HG03565 (cell line): ENCODE measurements around the gene SORBS1.
"Not testable (repeated sequence)": the region's sequence is repeated elsewhere in the genome, so short reads cannot be mapped to it uniquely, and the experiment has no call there.

ENCODE experiments used
- ATAC-seq: cut with Tn5 transposase; IDR thresholded peaks from one replicate; pipeline ENCODE4 v1.9.1; 2021; ENCODE audit warnings: mild to moderate bottlenecking, moderate library complexity; ENCODE audit not compliant: unreplicated experiment

Gene SORBS1

GRCh38 chr10:95356190-95356955, 204.8 kb downstream of the SORBS1 start:
- ATAC-seq, result no peak

GRCh38 chr10:95355301-95355700, 205.9 kb downstream of the SORBS1 start:
- no peak for ATAC-seq

- ATAC-seq, result no peak
Observed at GRCh38 chr10:95354110-95354509, 207.1 kb downstream of the SORBS1 start.

- no peak for ATAC-seq
Observed at GRCh38 chr10:95353123-95353522, 208.0 kb downstream of the SORBS1 start.

GRCh38 chr10:95352684-95353083, 208.5 kb downstream of the SORBS1 start:
- no peak for ATAC-seq

GRCh38 chr10:95350830-95351228, 210.3 kb downstream of the SORBS1 start:
- ATAC-seq, result no peak

- no peak for ATAC-seq
Observed at GRCh38 chr10:95350219-95350829, 210.8 kb downstream of the SORBS1 start.

GRCh38 chr10:95347402-95347766, 213.8 kb downstream of the SORBS1 start:
- not testable (repeated sequence) for ATAC-seq

GRCh38 chr10:95346715-95347401, 214.3 kb downstream of the SORBS1 start:
- no peak for ATAC-seq

- ATAC-seq, result no peak
Observed at GRCh38 chr10:95343573-95343972, 217.6 kb downstream of the SORBS1 start.

- ATAC-seq, result no peak
Observed at GRCh38 chr10:95341716-95342130, 219.4 kb downstream of the SORBS1 start.

- ATAC-seq, result no peak
Observed at GRCh38 chr10:95339863-95340262, 221.3 kb downstream of the SORBS1 start.

- no peak for ATAC-seq
Observed at GRCh38 chr10:95337423-95338160, 223.6 kb downstream of the SORBS1 start.

- ATAC-seq, result no peak
Observed at GRCh38 chr10:95336702-95337101, 224.5 kb downstream of the SORBS1 start.

GRCh38 chr10:95335933-95336699, 225.1 kb downstream of the SORBS1 start:
- no peak for ATAC-seq

GRCh38 chr10:95334805-95335144, 226.4 kb downstream of the SORBS1 start:
- ATAC-seq, result no peak

GRCh38 chr10:95333997-95334804, 227.0 kb downstream of the SORBS1 start:
- no peak for ATAC-seq

GRCh38 chr10:95332666-95333249, 228.4 kb downstream of the SORBS1 start:
- ATAC-seq, result no peak

GRCh38 chr10:95331596-95332130, 229.5 kb downstream of the SORBS1 start:
- ATAC-seq, result no peak
